Suprapubic skin (tissue), 4 donors: Measurements from ENCODE around the gene PSMD7.
A peak's percentile ranks its signal among the peaks of the same experiment; 100 is the strongest.

Source experiments
- EP300 ChIP-seq: sonication (generic); formaldehyde crosslinking; IDR thresholded peaks from one replicate; pipeline ENCODE4 v1.6.1; 2017; ENCODE audit warnings: antibody characterized with exemption
- POLR2A ChIP-seq, 2 donors: fragments of 450-650 bp; IDR thresholded peaks; one replicate each; pipeline ENCODE4 v1.6.1; 2017; ENCODE audit warnings: antibody characterized with exemption in 2 of 2, mild to moderate bottlenecking in 2 of 2, moderate library complexity in 2 of 2
- POLR2AphosphoS5 ChIP-seq, 3 donors: sonication (generic); formaldehyde crosslinking; IDR thresholded peaks; one replicate each; pipeline ENCODE4 v1.6.1; 2017; ENCODE audit warnings: antibody characterized with exemption in 3 of 3
- TF ChIP-seq, protein P1 (sequence below), 2 donors: fragments of 200-600 bp in 1 of 2; fragments of 450-650 bp in 1 of 2; sonication (generic) in 1 of 2; IDR thresholded peaks; one replicate each; pipeline ENCODE4 v1.5.1; 2016 to 2019; ENCODE audit warnings: antibody characterized with exemption in 2 of 2, mild to moderate bottlenecking in 1 of 2, moderate library complexity in 1 of 2

DNA sequence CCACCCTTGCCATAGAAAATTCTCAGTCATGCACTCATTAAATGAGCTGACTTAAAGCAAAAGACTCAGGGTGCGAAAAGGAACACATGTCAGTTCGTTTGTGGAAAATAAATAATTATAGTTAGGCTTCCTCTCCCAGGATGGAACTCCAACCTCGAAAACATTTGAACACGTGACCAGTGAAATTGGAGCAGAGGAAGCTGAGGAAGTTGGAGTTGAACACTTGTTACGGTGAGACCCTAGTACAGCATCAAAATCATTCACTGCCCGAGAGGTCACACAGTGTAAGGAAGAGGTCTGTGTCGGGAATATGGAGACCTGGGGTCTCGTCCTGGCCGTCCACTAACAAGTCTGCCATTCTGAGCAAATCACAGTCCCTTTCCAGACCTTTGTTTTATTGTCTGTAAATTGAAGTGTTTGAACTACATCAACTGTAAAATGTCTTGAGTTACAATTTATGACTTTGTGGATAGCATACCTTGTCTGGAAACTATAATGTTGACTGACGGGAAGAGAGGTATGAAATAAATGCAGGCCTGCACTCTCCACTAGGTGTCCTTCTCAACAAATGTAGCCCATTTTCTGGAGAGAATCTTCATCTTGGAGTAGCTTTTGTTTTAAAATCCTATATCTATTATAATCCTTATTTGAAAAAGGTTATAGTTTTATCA is 7.7 kb downstream of the PSMD7 start:
- TF ChIP-seq, protein P1, sequence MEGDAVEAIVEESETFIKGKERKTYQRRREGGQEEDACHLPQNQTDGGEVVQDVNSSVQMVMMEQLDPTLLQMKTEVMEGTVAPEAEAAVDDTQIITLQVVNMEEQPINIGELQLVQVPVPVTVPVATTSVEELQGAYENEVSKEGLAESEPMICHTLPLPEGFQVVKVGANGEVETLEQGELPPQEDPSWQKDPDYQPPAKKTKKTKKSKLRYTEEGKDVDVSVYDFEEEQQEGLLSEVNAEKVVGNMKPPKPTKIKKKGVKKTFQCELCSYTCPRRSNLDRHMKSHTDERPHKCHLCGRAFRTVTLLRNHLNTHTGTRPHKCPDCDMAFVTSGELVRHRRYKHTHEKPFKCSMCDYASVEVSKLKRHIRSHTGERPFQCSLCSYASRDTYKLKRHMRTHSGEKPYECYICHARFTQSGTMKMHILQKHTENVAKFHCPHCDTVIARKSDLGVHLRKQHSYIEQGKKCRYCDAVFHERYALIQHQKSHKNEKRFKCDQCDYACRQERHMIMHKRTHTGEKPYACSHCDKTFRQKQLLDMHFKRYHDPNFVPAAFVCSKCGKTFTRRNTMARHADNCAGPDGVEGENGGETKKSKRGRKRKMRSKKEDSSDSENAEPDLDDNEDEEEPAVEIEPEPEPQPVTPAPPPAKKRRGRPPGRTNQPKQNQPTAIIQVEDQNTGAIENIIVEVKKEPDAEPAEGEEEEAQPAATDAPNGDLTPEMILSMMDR (IDR thresholded peaks at IDR 0.05) = peak in 1 of 2 donors; percentile 18
- TF ChIP-seq POLR2AphosphoS5 (IDR thresholded peaks at IDR 0.05) (no peak), POLR2A (IDR thresholded peaks at IDR 0.05) (no peak), EP300 (no peak)
